KMS-11 (cell line): ENCODE measurements around the gene ST3GAL4.
A peak's percentile ranks its signal among the peaks of the same experiment; 100 is the strongest.

Experiments
- H2AFZ ChIP-seq: fragments of 200-600 bp; sonication (generic); 2 replicates; pipeline ENCODE4 v1.6.1; 2016; ENCODE audit warnings: antibody characterized with exemption, mixed run types, low read depth
- H3K27ac ChIP-seq: fragments of 200-600 bp; sonication (generic); 2 replicates; pipeline ENCODE4 v1.6.1; 2016; ENCODE audit warnings: mild to moderate bottlenecking, mixed run types
- H3K27me3 ChIP-seq: fragments of 200-600 bp; sonication (generic); 2 replicates; pipeline ENCODE4 v1.6.1; 2017; ENCODE audit warnings: mild to moderate bottlenecking, low read depth, mixed run types, moderate library complexity; ENCODE audit not compliant: insufficient read depth
- H3K36me3 ChIP-seq: fragments of 200-600 bp; sonication (generic); 2 replicates; pipeline ENCODE4 v1.6.1; 2017; ENCODE audit warnings: mild to moderate bottlenecking, mixed run types; ENCODE audit not compliant: insufficient read depth
- H3K4me1 ChIP-seq: fragments of 200-600 bp; sonication (generic); 2 replicates; pipeline ENCODE4 v1.6.1; 2016; ENCODE audit warnings: mild to moderate bottlenecking, low read depth, mixed run types; ENCODE audit not compliant: poor library complexity, severe bottlenecking
- H3K4me2 ChIP-seq: fragments of 200-600 bp; sonication (generic); 2 replicates; pipeline ENCODE4 v1.7.0; 2016; ENCODE audit warnings: mild to moderate bottlenecking, mixed run types
- H3K4me3 ChIP-seq: fragments of 200-600 bp; sonication (generic); IDR thresholded peaks from 2 replicates; pipeline ENCODE4 v1.6.1; 2017; ENCODE audit warnings: low read depth, low read length, mixed read lengths; ENCODE audit not compliant: insufficient read depth
- H3K79me2 ChIP-seq: fragments of 200-600 bp; sonication (generic); 2 replicates; pipeline ENCODE4 v1.6.1; 2016; ENCODE audit warnings: low read depth, mixed run types; ENCODE audit not compliant: insufficient read depth
- H3K9ac ChIP-seq: fragments of 200-600 bp; sonication (generic); 2 replicates; pipeline ENCODE4 v1.6.1; 2016; ENCODE audit warnings: mild to moderate bottlenecking, mixed run types
- H4K20me1 ChIP-seq: fragments of 200-600 bp; sonication (generic); 2 replicates; pipeline ENCODE4 v1.6.1; 2016; ENCODE audit warnings: mild to moderate bottlenecking, mixed run types; ENCODE audit not compliant: insufficient read depth
- CTCF ChIP-seq: fragments of 200-600 bp; sonication (generic); conservative IDR thresholded peaks from 2 replicates; pipeline ENCODE4 v1.6.1; 2017; ENCODE audit warnings: low read depth, mild to moderate bottlenecking, antibody characterized with exemption, low read length, moderate library complexity, mixed read lengths

Gene ST3GAL4

GRCh38 chr11:126417091-126417862, 61.8 kb downstream of the ST3GAL4 start:
- no peak for TF ChIP-seq CTCF
- Histone ChIP-seq H3K27me3 (peaks cover 5% of the 10 kb centered on the region; the same call in 1 of the 2 replicates), H3K9ac (0 out of 2 replicates have a peak overlapping the region, but pooled peaks have one; percentile 42), H3K4me3 (no peak overlapping the region), H3K27ac (no peak overlapping the region), H3K79me2 (no peaks in the 10 kb centered on the region), H3K4me2 (0 out of 2 replicates have a peak overlapping the region, but pooled peaks have one; percentile 17), H3K36me3 (no peaks in the 10 kb centered on the region), H3K4me1 (peaks cover 16% of the 10 kb centered on the region), H4K20me1 (no peaks in the 10 kb centered on the region), H2AFZ (peak overlapping the region; percentile 41; the same call in 1 of the 2 replicates)

GRCh38 chr11:126418887-126419286, 63.4 kb downstream of the ST3GAL4 start:
- H3K4me2 ChIP-seq, result no peak overlapping the region

GRCh38 chr11:126419801-126420697, 64.6 kb downstream of the ST3GAL4 start:
- H4K20me1 ChIP-seq, result no peaks in the 10 kb centered on the region
- no peak for TF ChIP-seq CTCF
- H2AFZ ChIP-seq, result no peak overlapping the region
- peak overlapping the region; percentile 60; the same call in 1 of the 2 replicates for H3K4me2 ChIP-seq
- H3K4me1 ChIP-seq, result peaks cover 16% of the 10 kb centered on the region
- no peaks in the 10 kb centered on the region for H3K36me3 ChIP-seq
- no peak overlapping the region for H3K4me3 ChIP-seq
- no peaks in the 10 kb centered on the region for H3K79me2 ChIP-seq
- H3K27me3 ChIP-seq, result peaks cover 5% of the 10 kb centered on the region; the same call in 1 of the 2 replicates
- no peak overlapping the region for H3K9ac ChIP-seq
- H3K27ac ChIP-seq, result no peak overlapping the region

More at GRCh38 chr11:126418887-126419286, 63.4 kb downstream of the ST3GAL4 start:
- TF ChIP-seq CTCF, result no peak
- Histone ChIP-seq H3K4me1 (peaks cover 16% of the 10 kb centered on the region), H2AFZ (no peak overlapping the region), H3K36me3 (no peaks in the 10 kb centered on the region), H3K79me2 (no peaks in the 10 kb centered on the region), H3K4me3 (no peak overlapping the region), H3K27ac (no peak overlapping the region), H4K20me1 (no peaks in the 10 kb centered on the region), H3K9ac (no peak overlapping the region), H3K27me3 (peaks cover 5% of the 10 kb centered on the region; the same call in 1 of the 2 replicates)

- Histone ChIP-seq H3K4me2 (no peak overlapping the region; the same call in 1 of the 2 replicates), H2AFZ (no peak overlapping the region), H3K36me3 (no peaks in the 10 kb centered on the region), H3K9ac (no peak overlapping the region), H4K20me1 (no peaks in the 10 kb centered on the region), H3K27ac (no peak overlapping the region), H3K27me3 (peaks cover 5% of the 10 kb centered on the region; the same call in 1 of the 2 replicates), H3K4me1 (peaks cover 16% of the 10 kb centered on the region), H3K4me3 (no peak overlapping the region), H3K79me2 (no peaks in the 10 kb centered on the region)
- no peak for TF ChIP-seq CTCF
Observed at GRCh38 chr11:126420698-126421256, 65.3 kb downstream of the ST3GAL4 start.
